GM12874 (cell line): ENCODE data around the gene ATXN7L2.

Source experiments
- TF ChIP-seq, protein P1 (sequence below): IDR thresholded peaks from 2 replicates; pipeline ENCODE4 v1.5.1; 2011; ENCODE audit warnings: low read depth, mild to moderate bottlenecking, control low read depth, low read length, moderate library complexity; ENCODE audit not compliant: insufficient read depth

ATXN7L2 gene

DNA sequence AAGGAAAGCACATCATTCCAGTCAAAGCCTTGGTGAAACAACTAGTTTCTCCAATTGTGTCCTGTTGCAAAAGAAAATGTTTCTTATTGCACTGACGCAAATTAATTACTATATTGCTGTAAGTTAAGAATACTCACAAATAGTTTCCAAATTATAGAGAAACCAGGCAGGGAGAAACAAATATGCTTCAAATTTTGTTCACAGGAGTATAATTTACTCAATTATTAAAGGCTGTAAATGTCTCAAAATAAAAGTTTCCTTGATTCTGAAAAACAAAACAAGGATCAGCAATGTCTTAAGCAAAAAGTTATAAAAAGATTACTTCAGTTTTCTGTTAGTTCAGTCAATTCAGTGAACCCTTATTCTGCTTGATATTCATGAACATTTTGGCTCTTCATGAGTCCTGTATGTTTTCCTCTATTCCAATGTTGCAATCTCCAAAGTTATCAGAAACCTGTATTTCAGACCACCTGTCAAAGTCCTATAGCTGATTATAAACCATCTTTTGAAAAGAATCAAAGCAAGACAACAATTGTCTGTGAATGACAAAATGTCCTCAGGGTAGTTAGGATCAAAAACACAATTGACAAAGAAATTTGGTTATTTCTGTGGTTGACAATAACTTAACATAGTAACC, 29.1 kb upstream of the ATXN7L2 start:
- TF ChIP-seq, protein P1, sequence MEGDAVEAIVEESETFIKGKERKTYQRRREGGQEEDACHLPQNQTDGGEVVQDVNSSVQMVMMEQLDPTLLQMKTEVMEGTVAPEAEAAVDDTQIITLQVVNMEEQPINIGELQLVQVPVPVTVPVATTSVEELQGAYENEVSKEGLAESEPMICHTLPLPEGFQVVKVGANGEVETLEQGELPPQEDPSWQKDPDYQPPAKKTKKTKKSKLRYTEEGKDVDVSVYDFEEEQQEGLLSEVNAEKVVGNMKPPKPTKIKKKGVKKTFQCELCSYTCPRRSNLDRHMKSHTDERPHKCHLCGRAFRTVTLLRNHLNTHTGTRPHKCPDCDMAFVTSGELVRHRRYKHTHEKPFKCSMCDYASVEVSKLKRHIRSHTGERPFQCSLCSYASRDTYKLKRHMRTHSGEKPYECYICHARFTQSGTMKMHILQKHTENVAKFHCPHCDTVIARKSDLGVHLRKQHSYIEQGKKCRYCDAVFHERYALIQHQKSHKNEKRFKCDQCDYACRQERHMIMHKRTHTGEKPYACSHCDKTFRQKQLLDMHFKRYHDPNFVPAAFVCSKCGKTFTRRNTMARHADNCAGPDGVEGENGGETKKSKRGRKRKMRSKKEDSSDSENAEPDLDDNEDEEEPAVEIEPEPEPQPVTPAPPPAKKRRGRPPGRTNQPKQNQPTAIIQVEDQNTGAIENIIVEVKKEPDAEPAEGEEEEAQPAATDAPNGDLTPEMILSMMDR = no peak

DNA sequence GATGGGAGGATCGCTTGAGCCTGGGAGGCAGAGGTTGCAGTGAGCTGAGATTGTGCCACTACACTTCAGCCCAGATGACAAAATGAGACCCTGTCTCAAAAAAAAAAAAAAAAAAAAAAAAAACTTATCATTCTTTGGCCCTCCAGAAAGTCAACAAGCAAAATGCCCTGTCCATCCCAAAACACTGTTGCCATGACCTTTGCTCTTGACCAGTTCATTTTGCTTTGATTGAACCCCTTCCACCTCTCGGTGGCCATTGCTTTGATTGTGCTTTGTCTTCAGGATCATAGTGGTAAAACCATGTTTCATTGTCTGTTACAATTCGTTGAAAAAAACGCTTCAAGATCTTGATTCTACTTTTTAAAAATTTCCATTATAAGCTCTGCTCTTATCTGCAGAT, 25.9 kb upstream of the ATXN7L2 start:
- TF ChIP-seq, protein P1 = no peak

DNA sequence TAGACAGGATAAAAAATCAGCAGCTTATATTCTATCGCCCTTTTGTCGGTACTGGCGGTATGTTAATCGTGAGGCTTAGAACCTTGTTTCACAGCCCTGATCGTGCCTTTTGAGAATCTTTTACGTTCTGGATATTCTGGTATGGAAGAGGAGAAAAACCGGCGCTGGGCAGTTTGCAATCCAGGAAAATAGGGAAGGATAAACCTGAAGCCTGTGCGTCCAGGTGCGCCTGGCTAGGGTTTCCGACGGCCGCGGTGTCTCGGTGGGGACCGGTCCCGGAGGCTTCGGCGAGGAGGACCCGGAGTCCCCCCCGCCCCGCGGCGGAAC, 17.6 kb upstream of the ATXN7L2 start:
- TF ChIP-seq, protein P1 = no peak

DNA sequence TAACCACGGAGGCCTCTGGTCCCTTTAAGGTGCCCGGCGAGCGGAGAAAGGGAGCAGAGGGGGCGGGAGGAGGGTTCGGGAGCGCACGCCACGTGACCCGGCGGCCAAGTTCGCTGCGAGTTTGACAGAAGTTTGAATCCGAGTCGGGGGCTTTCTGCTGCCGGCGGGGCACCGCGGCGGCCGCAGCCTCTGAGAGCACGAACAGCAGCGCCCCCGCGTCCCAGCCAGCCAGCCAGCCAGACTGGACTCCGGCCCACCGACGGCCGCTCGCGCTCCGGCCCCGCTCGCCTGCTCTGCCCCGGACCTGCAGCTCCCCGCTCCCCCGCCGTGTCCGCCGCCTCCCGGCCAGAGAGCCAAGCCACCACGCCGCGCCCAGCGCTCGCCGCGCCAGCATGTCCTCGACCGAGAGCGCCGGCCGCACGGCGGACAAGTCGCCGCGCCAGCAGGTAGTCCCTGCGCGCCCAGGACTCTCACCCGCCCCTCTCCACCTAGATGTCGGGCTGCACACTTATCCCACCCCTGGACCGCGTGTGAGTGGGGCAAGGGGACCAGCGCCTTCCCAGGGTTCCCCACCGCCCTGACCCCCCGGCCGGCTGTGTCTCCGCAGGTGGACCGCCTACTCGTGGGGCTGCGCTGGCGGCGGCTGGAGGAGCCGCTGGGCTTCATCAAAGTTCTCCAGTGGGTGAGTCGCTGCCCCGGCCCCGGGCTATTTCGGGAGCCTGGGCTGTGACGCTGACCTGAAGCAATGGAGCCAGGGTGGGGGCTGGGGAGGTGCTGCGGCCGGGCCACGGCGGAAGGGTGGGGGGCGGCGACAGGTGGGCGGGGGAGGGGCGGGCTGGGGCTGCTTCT, 17.0 kb upstream of the ATXN7L2 start, which contains the start of gene SYPL2:
SYPL2 (plus strand) TSS at position 95 of the 849 bp plus-strand sequence; CDS start at position 393, 298 bp downstream.
- TF ChIP-seq, protein P1 = no peak

DNA sequence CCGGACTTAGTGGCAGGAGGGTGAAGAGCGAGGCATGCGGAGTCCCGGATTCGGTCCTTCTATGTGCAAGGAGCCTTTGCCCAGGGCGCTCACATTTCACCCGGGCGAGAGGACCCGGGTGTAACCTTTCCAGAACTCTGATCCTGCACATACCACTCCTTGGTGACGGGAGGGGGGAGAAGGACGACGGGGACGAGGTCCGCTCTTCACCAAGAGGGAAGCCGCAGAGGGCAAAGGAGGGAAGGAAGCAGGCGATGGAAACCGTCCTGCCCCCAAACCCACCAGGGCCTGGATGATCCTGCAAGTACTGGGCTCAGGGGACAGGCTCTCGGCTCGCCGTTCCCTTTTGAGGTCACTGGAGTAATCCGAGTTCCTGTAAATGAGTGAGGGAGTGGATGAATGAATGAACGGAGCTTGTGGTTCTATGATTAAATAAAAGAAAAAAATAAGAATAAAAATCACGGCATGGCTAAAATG, 16.4 kb upstream of the ATXN7L2 start:
- TF ChIP-seq, protein P1 = no peak

DNA sequence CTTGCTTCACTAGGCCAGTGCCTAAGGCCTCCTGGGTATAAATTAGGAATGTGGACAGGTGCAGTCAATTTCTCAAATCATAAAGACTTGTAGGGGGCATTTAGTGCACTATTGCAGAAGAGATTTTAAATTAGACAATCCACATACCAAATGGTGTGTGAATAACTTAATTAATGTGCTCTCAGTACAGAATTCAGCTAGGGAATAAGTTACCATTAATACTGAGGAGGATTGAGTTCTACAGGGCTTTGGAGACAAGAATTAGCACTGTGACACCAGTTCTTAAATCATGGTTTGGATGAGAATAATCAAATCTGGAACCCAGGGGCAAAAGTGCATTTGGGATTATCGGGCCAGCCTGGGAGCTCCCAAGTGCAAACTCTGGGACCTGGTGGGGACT, 15.6 kb upstream of the ATXN7L2 start:
- TF ChIP-seq, protein P1 = no peak

DNA sequence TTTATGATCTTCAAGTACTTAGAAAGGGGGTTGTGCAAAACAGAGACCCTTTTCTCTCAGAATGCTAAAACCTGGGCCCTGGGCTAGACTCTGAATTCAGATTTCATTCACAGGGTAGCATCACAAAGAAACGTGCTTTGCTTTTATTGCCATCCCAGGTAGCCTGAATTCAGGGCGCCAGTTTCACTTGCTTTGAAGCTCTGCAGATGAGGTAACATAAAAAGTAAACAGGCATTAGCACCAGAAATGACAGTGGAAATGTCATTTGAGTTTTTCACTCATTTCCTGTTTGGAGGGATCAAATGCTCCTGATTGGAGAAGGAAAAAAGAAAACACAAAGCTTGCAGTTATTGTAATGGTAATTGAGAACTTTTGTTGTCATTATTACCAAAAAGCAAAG, 14.8 kb upstream of the ATXN7L2 start:
- TF ChIP-seq, protein P1 = no peak
